CD4-positive, alpha-beta T cell treated with Interferon alpha-2 for 1 hour (primary cell): ENCODE results near the gene CMSS1.

Experiments
- DNase-seq, 2 donors: peaks; one replicate each; pipeline ENCODE4 v3.0.0-alpha.2; 2020 to 2022

The CMSS1 gene

GRCh38 chr3:100154171-100154570 lies 336.5 kb downstream of the CMSS1 start:
- no peak for DNase-seq

DNA sequence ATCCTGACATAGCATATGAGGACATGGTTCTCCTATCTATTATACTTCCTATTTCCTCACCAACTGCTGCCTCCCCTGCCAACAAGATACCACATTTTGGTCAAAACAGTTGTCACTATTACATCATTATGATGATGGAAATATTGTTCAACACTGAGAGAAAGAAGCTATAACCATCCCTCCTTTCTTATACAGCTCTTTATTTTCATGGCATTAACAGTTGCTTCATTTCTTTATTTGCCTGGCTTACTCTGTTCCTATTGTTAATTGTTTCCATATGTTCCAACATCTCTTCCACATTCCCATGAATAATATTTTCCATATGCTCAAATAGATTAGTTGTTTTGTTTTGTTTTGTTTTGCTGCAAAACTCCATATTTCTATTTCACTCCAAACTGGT lies 337.5 kb downstream of the CMSS1 start:
- no peak for DNase-seq

DNA sequence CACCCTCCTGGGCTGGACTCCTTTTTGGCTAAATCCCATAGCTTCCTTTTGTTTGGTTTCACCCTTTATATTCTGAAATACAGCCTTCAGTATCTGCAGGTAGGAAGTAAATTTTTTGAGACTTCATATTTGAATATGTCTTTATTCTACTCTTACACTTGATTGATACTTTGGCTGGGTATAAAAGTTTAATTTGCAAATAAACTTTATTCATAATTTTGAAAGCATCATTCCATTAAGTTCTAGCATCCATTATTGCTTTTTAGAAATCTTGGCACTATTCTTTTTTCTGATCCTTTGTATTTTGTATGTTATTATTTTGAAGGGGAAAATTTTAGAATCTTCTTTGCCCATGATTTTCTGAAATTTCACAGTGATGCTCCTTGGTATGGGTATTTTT lies 337.9 kb downstream of the CMSS1 start:
- no peak for DNase-seq

DNA sequence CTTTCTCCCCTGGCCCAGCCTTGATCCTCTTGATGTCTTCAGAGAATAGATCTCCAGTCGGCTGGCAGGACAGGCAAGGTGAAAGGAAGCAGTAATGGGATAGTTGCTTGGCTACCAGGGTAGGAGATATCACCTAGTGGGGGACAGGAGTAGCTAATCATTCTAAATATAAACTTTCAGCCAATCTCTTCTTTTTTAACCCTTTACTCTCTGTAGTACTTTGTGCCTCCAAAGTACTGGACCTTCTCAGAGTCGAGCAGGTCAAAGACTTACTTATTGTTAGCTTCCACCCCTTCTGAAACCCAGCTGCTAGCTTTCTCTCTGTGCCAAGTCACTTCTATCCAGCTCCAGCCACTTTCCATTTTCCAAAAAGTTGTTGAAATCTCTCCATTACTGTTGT lies 340.0 kb downstream of the CMSS1 start:
- no peak for DNase-seq

- DNase-seq, result no peak
Measured at GRCh38 chr3:100158918-100159330, 341.3 kb downstream of the CMSS1 start.

DNA sequence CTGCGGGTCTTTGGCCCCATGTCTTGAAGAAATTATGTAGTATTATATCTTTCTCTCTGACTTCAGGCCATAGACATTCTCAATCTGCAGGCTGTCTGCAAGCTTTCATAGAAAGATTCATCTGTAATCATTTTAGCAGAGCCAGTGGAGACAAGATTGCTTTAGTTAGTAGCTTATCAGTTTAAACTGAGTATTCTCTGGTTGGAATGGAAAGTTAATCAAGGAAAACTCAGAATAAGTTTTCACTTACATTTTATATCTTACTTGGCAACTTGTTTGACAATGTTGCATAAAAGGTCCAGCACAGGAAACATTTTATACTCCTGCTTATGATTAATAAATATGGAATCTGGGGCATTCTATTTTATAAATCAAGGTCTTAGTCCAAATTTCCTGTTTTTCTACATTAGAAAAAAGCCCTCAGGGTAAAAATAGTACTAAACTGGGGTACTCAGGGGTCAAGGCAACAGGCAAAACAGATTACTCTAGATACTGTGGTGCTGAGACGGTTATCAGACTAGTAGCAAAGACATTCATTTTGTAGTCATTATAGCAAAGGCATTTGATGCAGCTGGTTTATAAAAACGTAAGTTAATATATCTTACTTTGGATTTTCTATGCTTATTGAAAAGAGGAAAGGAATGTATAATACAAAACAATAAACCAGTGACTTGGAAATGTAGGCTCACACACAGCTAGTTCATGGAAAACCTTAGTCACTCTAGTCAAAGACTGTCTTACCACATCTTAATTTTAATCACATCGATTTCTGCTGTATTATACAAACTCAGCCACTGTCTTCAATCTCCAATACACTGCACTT lies 341.9 kb downstream of the CMSS1 start:
- DNase-seq, result no peak

DNA sequence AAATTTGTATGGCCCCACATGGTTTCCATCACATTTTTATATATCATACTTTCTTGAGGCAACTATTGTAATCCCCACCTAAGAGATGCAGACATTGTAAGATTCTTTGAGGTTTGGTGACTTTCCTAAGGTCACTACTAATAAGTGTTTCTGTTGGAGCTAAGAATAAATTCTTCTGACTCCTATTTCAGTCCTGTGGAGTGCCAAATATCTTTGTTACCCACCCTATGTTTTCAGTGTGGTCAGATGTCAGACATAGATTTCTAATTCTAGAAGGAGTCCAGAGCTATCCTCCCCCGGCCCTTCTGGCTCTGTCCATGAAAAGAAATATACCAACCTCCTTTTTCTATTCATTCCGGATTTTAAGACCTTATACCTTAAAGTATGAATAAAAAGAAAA lies 342.9 kb downstream of the CMSS1 start:
- no peak for DNase-seq

GRCh38 chr3:100163787-100164186 lies 346.1 kb downstream of the CMSS1 start:
- no peak for DNase-seq

DNA sequence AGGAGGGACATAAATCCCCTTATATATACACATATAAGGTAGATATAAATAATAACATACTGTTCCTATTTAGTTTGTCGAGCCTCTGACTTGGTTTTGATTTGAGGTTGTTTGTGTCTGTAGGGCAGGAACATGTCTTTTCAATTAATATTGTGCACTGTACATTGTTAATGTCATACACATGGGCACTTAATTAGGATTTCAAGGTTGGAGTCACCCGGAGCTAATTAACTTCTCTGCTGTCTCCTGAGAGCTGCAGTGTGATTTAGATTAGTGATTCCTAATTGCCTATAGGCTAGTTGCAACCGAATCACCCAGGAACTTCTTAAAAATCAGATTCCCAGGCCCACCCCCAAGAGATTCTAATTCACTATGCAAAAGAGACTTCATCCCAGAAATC lies 347.1 kb downstream of the CMSS1 start:
- DNase-seq, result no peak

DNA sequence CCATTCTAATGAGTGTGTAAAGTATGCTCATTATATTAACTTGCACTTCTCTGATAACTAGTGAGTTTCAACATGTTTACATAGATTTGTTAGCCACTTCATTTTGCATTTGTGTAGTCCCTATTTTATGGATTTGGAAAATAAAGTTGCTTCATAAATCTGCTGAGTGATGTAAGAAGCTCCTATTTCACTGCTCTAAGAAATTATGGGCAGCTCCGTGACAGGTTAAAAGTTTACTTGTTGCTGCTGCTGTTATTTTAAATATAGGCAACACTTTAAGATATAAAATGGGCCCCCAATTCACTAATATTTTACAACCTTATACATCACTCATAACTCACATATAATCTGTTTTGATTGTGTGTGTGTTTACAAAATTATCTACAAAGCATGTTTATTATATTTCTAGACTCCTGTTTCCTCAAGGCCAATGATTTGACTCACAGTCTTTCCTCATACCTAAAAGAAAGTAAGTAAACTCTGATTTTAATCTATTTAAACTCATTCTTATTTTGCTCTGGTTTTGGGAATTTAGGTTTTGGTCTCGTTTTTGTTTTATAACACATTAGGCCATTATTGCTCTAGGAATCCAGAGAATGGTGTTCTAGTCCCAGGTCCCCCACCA lies 348.4 kb downstream of the CMSS1 start:
- no peak for DNase-seq

GRCh38 chr3:100169201-100169920 lies 351.7 kb downstream of the CMSS1 start:
- DNase-seq, result no peak

DNA sequence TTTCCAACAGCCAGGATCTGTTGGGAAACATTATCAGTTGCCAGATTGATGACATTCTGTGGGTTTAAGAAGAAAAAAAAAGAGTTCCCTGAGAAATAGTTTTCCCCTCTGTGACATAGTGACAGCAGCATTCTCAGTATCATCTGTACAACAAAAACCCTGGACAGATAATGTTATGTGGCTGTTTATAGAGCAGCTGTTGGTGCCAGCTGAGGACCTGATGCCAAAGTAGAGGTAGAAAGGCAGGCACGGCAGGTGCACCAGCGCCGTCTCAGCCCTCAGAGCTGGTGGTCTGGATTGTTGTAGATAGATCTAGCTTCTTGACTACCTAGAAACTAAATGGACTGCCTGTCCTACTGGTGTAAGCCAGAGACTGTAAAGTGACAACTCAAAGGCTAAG lies 352.8 kb downstream of the CMSS1 start:
- no peak for DNase-seq

GRCh38 chr3:100171211-100171914 lies 353.7 kb downstream of the CMSS1 start:
- no peak for DNase-seq

GRCh38 chr3:100173961-100174360 lies 356.3 kb downstream of the CMSS1 start:
- no peak for DNase-seq

GRCh38 chr3:100175637-100176280 lies 358.1 kb downstream of the CMSS1 start:
- DNase-seq, result no peak

GRCh38 chr3:100179692-100180349 lies 362.2 kb downstream of the CMSS1 start:
- DNase-seq, result no peak

- DNase-seq, result no peak
Measured at GRCh38 chr3:100183608-100184125, 366.0 kb downstream of the CMSS1 start.

DNA sequence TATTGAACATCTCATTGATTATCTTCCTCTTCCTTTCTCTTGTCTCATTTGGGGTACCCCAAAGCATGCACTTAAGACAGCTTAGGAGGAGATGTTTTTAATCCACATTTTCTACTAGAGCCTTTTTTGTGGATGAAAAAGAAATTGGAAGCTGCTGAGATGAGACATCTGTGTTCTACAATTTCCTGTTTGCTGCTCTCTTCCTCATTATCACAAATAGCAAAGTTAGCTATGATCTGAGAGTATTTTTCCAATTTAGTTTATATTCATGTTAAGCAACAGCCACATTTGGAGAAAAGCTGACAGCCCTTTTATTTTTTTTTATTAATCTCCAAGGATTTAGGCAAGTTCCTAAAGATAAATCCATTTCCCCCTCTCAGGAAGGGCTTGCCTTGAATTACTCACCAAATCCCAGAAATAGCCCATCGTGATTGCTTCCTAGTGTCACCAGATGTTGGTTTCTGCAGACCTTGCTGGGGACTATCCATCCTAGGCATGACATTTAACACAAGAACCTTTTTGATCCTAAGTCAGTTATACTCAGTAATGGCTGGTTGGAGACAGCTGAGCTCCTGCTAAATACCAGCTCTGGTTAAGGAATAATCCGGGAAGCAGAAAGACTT lies 367.4 kb downstream of the CMSS1 start:
- no peak for DNase-seq

DNA sequence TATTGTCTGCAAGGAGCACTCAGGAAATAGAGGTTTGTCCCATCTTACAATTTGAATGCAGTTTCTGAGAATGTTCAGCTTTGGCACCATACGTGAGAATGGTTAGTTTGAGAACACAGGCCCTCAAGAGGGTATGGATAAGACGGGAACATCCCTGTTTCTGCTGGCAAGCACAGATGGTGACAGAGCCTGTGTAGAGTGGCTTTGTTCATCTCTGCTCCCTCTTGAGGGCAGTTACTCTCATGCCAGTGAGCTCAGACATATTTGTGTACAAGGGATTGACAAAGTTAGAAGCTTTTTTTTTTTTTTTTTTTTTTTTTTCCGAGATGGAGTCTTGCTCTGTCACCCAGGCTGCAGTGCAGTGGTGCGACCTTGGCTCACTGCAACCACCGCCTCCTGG lies 368.2 kb downstream of the CMSS1 start:
- DNase-seq, result no peak

DNA sequence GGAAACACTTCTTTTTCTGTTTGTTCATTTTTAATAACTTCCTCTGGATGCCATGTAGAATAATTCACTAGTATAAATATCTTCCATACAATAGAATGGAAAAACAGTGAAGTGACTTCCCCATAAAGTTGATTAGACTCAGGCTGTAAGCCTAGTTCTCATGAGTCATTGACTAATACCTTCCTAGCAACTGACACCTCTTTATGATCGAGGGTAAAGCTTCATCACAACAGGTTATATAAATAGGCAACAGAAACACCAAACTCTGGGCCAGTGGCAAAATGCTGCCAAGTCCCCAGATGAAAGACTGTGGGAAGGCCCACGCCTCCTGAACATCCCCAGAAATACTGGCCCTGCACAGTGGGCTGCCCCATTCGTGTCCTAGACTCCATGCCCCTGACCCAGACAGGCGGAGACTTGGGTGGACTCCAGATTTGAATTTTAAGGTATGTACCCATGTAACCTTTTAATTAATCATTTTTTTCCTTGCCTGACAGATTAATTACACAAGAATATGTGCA lies 371.8 kb downstream of the CMSS1 start:
- DNase-seq, result no peak

- no peak for DNase-seq
Measured at GRCh38 chr3:100195375-100195774, 377.7 kb downstream of the CMSS1 start.
